MCF 10A (cell line): ENCODE data around the gene TDP2. TPM values are rescaled to one million over a fixed set of nuclear protein-coding genes. Genes with fewer than 3 reads are reported as not detected.
"Not testable (repeated sequence)": the region's sequence is repeated elsewhere in the genome, so short reads cannot be mapped to it uniquely, and the experiment has no call there.

Experiments
- BruUV-seq: library from RNA; stranded (reverse); fragments of 400-500 nt; replicated peaks from 2 replicates; lab custom pipeline; 2021; lab: Mats Ljungman, UMichigan
- CTCF ChIA-PET: fragments of 300-600 bp; sonication (Branson Sonifier 250); formaldehyde crosslinking; extraction: SDS; loops from one replicate; lab custom pipeline; 2021; ENCODE audit warnings: antibody characterized with exemption, inconsistent platforms; lab: Yijun Ruan, JAX
- POLR2A ChIA-PET: fragments of 300-600, 350-650 bp; sonication (Branson Sonifier 250); formaldehyde crosslinking; extraction: SDS; loops from one replicate; lab custom pipeline; 2020; ENCODE audit warnings: antibody characterized with exemption, inconsistent platforms; lab: Yijun Ruan, JAX
- DNase-seq: peaks from one replicate; pipeline ENCODE4 v3.0.0-alpha.2; 2018; ENCODE audit not compliant: unreplicated experiment
- H3K27ac Mint-ChIP-seq: one replicate; pipeline ENCODE4 v1.8.0; 2022; ENCODE audit warnings: mild to moderate bottlenecking, low read depth, mixed read lengths; ENCODE audit not compliant: unreplicated experiment
- H3K27me3 Mint-ChIP-seq: one replicate; pipeline ENCODE4 v1.8.0; 2022; ENCODE audit warnings: mixed read lengths; ENCODE audit not compliant: insufficient read depth, unreplicated experiment
- H3K36me3 Mint-ChIP-seq: one replicate; pipeline ENCODE4 v1.8.0; 2022; ENCODE audit warnings: mild to moderate bottlenecking, moderate library complexity, mixed read lengths; ENCODE audit not compliant: insufficient read depth, unreplicated experiment
- H3K4me1 Mint-ChIP-seq: one replicate; pipeline ENCODE4 v1.8.0; 2022; ENCODE audit warnings: mixed read lengths; ENCODE audit not compliant: insufficient read depth, unreplicated experiment
- H3K4me3 Mint-ChIP-seq: one replicate; pipeline ENCODE4 v1.8.0; 2022; ENCODE audit warnings: mild to moderate bottlenecking, moderate library complexity, mixed read lengths; ENCODE audit not compliant: unreplicated experiment
- H3K9me3 Mint-ChIP-seq: one replicate; pipeline ENCODE4 v1.8.0; 2022; ENCODE audit warnings: mixed read lengths; ENCODE audit not compliant: unreplicated experiment
- CTCF ChIP-seq: fragments of 200-600 bp; IDR thresholded peaks from one replicate; pipeline ENCODE4 v1.8.0; 2022; ENCODE audit warnings: antibody characterized with exemption, mild to moderate bottlenecking; ENCODE audit not compliant: unreplicated experiment
- intact Hi-C: fragments of 100-400 bp; cut with micrococcal nuclease; formaldehyde crosslinking; loops from 2 replicates; pipeline ENCODE4 v1.14.1; 2022
- total RNA-seq: library from RNA; stranded (reverse); gene quantifications from 2 replicates; pipeline ENCODE4 v1.2.3, GENCODE V29; 2022

Gene TDP2
- total RNA-seq, 1 experiment from 2014 or later = 28.2 TPM

- Mint-ChIP-seq H3K9me3 (no peaks in the 10 kb centered on the region), H3K27me3 (no peaks in the 10 kb centered on the region), H3K4me3 (no peak overlapping the region), H3K27ac (no peak overlapping the region), H3K4me1 (peaks cover 9% of the 10 kb centered on the region), H3K36me3 (peaks cover 57% of the 10 kb centered on the region)
- CTCF ChIA-PET = interaction anchor here (0.9 to 1.0 kb wide), 2 partner anchors 8 to 119 kb away, joined by 3 read pairs; no protein-coding TSS in a partner anchor
- DNase-seq = no peak
- no peak for TF ChIP-seq CTCF
- POLR2A ChIA-PET = interaction anchor here (1.3 kb wide), 1 partner anchor 118 kb away, joined by 3 read pairs; no protein-coding TSS in a partner anchor
- intact Hi-C loops = loop anchor here (5.0 kb wide), 1 partner anchor 267 kb away; no protein-coding TSS in a partner anchor
- no TSS peak for BruUV-seq
Measured at GRCh38 chr6:24699521-24700359, 33.0 kb upstream of the TDP2 start.

- H3K9me3 Mint-ChIP-seq = no peaks in the 10 kb centered on the region
- ChIA-PET POLR2A (no interaction called here), CTCF (interaction anchor here (0.6 to 3.3 kb wide), 10 partner anchors 27 to 272 kb away, joined by 3 to 33 read pairs (median 3); partner anchors contain the start of gene GMNN)
- intact Hi-C loops = loop anchor here (5.0 kb wide), 1 partner anchor 264 kb away; no protein-coding TSS in a partner anchor
- no peak overlapping the region for H3K27ac Mint-ChIP-seq
- TF ChIP-seq CTCF = no peak
- no peak for DNase-seq
- H3K27me3 Mint-ChIP-seq = no peaks in the 10 kb centered on the region
- H3K4me1 Mint-ChIP-seq = no peaks in the 10 kb centered on the region
- H3K36me3 Mint-ChIP-seq = peaks cover 20% of the 10 kb centered on the region
- H3K4me3 Mint-ChIP-seq = no peak overlapping the region
- BruUV-seq = no TSS peak
Measured at GRCh38 chr6:24696097-24696496, 29.4 kb upstream of the TDP2 start.

- H3K27me3 Mint-ChIP-seq, H3K4me1 Mint-ChIP-seq, H3K9me3 Mint-ChIP-seq, POLR2A ChIA-PET, H3K4me3 Mint-ChIP-seq, H3K27ac Mint-ChIP-seq, BruUV-seq: not testable (repeated sequence)
- TF ChIP-seq CTCF = peak; percentile 36
- intact Hi-C loops = loop anchor here (1.0 to 5.0 kb wide), 5 partner anchors 71 to 412 kb away; no protein-coding TSS in a partner anchor
- peak; percentile 55 for DNase-seq
- CTCF ChIA-PET = interaction anchor here (0.6 to 3.3 kb wide), 11 partner anchors 27 to 271 kb away, joined by 3 to 33 read pairs (median 3); partner anchors contain the start of gene GMNN
- H3K36me3 Mint-ChIP-seq = peaks cover 16% of the 10 kb centered on the region
Measured at GRCh38 chr6:24695635-24696034, 28.9 kb upstream of the TDP2 start.

- H3K4me3 Mint-ChIP-seq = no peak overlapping the region
- no peak overlapping the region for H3K27ac Mint-ChIP-seq
- peaks cover 6% of the 10 kb centered on the region for H3K4me1 Mint-ChIP-seq
- H3K9me3 Mint-ChIP-seq = no peaks in the 10 kb centered on the region
- peaks cover 7% of the 10 kb centered on the region for H3K36me3 Mint-ChIP-seq
- no peak for DNase-seq
- no TSS peak for BruUV-seq
- intact Hi-C loops = loop anchor here (2.0 kb wide), 1 partner anchor 73 kb away; no protein-coding TSS in a partner anchor
- no peak for TF ChIP-seq CTCF
- H3K27me3 Mint-ChIP-seq = no peaks in the 10 kb centered on the region
- ChIA-PET POLR2A (no interaction called here), CTCF (interaction anchor here (0.9 to 3.3 kb wide), 5 partner anchors 73 to 911 kb away, joined by 3 to 33 read pairs (median 6); no protein-coding TSS in a partner anchor)
Measured at GRCh38 chr6:24694198-24694597, 27.5 kb upstream of the TDP2 start.
